Pericardium fibroblast (primary cell): ENCODE measurements around the gene CAMP. TPM values are rescaled to one million over a fixed set of nuclear protein-coding genes. Genes with fewer than 3 reads are reported as not detected.

Experiments
- total RNA-seq: library from RNA; depleted of rRNA; stranded (reverse); fragments of >200 nt; gene quantifications from 2 replicates; pipeline ENCODE4 v1.2.3, GENCODE V29; 2015

CAMP gene
- total RNA-seq, result not detected in 2 replicates

DNA sequence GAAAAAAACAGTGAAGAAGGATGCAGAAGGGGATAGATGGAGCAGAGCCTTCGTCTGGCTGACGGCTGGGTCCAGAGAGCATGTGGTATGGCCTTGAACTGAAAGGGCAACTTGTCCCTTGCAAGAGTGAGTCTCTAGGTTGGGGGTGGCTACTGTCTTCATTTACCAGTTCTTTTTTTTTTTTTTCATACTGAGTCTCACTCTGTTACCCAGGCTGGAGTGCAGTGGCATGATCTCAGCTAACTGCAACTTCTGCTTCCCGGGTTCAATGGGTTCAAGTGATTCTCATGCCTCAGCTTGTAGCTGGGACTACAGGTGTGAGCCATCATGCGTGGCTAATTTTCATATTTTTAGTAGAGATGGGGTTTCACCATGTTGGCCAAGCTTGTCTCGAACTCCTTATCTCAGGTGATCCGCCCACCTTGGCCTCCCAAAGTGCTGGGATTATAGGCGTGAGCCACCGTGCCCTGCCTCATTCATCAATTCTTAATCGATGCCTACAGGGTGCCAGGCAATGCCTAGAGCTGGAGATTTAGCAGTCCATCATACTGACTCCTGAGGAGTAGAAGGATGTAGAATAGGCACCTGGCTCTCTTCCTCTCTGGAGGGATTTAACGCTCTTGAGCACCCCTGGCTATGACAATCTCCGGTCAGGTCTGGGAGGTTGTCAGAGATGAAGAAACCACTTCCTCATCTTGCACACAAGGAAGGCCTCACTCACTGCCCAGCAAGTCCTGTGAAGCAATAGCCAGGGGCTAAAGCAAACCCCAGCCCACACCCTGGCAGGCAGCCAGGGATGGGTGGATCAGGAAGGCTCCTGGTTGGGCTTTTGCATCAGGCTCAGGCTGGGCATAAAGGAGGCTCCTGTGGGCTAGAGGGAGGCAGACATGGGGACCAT is at the start of gene CAMP:
CAMP (plus strand) TSS at position 880 of the 898 bp plus-strand sequence; CDS start at position 897, 17 bp downstream.

DNA sequence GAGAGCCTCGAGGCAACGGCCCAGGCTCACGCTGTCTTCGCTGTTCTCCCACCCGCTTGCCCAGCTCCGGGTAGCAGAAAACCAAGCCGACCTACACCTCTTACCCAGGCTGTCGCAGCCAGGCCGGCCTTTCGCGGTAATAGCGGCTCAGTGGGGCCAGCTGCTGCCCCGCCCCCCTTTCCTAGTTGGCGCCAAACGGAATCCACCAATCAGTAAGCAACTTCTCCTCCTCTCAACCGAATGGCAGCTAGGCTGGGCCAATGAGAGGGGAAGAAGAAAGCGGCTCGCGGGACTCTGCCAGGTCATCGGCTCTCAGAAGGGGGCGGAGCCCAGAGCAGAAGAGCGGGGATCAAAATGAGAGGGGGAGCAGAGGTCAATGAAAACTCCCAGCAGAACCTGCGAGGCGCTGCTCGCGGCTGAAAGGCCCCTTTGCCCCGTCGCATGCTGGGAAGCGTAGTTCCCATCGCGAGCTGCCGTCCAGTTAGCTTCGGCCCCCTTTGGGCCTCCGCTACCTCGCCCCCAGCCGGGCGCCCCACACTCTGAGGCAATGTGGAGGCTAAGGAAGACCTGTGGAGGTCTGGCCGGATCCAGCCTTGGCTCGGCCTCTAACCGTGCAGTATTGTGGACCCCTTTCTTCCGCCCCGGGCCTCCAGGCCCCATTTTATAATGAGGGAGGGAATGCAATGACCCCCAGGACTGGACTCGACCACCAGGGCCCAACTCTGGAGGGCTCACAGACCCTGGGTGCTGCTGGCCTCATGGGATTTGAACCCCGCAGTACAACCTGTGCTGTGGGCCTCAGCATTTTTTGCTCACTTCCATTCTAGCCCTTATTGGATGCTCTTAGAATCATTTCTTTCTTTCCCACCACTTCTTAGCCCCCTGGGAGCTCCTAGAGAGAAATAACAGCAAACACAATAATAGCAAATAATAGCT is 34.8 kb upstream of the CAMP start, which contains the start of gene CDC25A:
CDC25A (minus strand) TSS at position 152 of the 936 bp plus-strand sequence. CDS start 470 bp downstream, outside the sequence.

Other genes starting within 250 kb of the CAMP start
- gene MAP4, start 207.1 kb upstream of the CAMP start, total RNA-seq, result 143 and 149 TPM in 2 replicates
- 1.3 and 1.8 TPM in 2 replicates for gene CDC25A, start 35.1 kb upstream of the CAMP start, total RNA-seq
- 1.2 and 2.1 TPM in 2 replicates for gene ZNF589, start 17.6 kb downstream of the CAMP start, total RNA-seq
- gene NME6, start 77.9 kb downstream of the CAMP start, total RNA-seq, result 19.8 and 20.5 TPM in 2 replicates
- not detected in 2 replicates for gene SPINK8, start 110.2 kb downstream of the CAMP start, total RNA-seq
- not detected in 2 replicates for gene FBXW12, start 148.7 kb downstream of the CAMP start, total RNA-seq
- 25.7 and 34.4 TPM in 2 replicates for gene PLXNB1, start 206.6 kb downstream of the CAMP start, total RNA-seq
- 15.4 and 23.6 TPM in 2 replicates for gene CCDC51, start 216.6 kb downstream of the CAMP start, total RNA-seq
- gene TMA7, start 216.8 kb downstream of the CAMP start, total RNA-seq, result 416 and 436 TPM in 2 replicates
- 4.2 and 5.2 TPM in 2 replicates for gene ATRIP, start 223.2 kb downstream of the CAMP start, total RNA-seq